Upper lobe of right lung (tissue), 1 donor: ENCODE data around the gene MEIS3. TPM values are rescaled to one million over a fixed set of nuclear protein-coding genes. Genes with fewer than 3 reads are reported as not detected.
A peak's percentile ranks its signal among the peaks of the same experiment; 100 is the strongest.

Source experiments
- ATAC-seq: fragments of 200-7000 bp; cut with Tn5 transposase; one replicate; pipeline ENCODE4 v1.9.1; 2020; ENCODE audit warnings: mild to moderate bottlenecking, moderate library complexity
- DNase-seq: peaks from one replicate; pipeline ENCODE4 v3.0.0-alpha.2; 2020
- H3K27ac ChIP-seq: fragments of 200-600 bp; one replicate; pipeline ENCODE4 v1.8.0; 2022
- H3K27me3 ChIP-seq: fragments of 200-600 bp; one replicate; pipeline ENCODE4 v1.8.0; 2022; ENCODE audit warnings: mild to moderate bottlenecking
- H3K36me3 ChIP-seq: fragments of 200-600 bp; one replicate; pipeline ENCODE4 v1.8.0; 2022
- H3K4me1 ChIP-seq: fragments of 200-600 bp; one replicate; pipeline ENCODE4 v1.8.0; 2022
- H3K4me3 ChIP-seq: fragments of 200-600 bp; one replicate; pipeline ENCODE4 v1.8.0; 2022; ENCODE audit warnings: mild to moderate bottlenecking
- H3K9me3 ChIP-seq: fragments of 200-600 bp; one replicate; pipeline ENCODE4 v1.8.0; 2022
- intact Hi-C: fragments of 100-400 bp; cut with DNase I; formaldehyde crosslinking; loops from one replicate; pipeline ENCODE4 v1.11.0; 2022
- total RNA-seq: library from RNA; stranded (reverse); fragmentation: NEBNext Ultra II Directional; extraction: Animal tissue kit (Norgen Biotek cat#: 25700); gene quantifications from one replicate; pipeline ENCODE4 v1.2.1, GENCODE V29; 2021
- TF ChIP-seq, protein P1 (sequence below): fragments of 200-600 bp; IDR thresholded peaks from one replicate; pipeline ENCODE4 v1.8.0; 2022; ENCODE audit warnings: antibody characterized with exemption
- donor health status: DM: no; HTN: yes; CAD: no; lungs with severe emphysema.

The MEIS3 gene
- total RNA-seq, 1 donor from 2014 or later, result 4.3 TPM

GRCh38 chr19:47443331-47443730 lies 24.0 kb upstream of the MEIS3 start:
- peaks cover 77% of the 10 kb centered on the region for H3K27me3 ChIP-seq
- no peak for DNase-seq
- H3K9me3 ChIP-seq, result no peaks in the 10 kb centered on the region
- no peak for ATAC-seq
- H3K36me3 ChIP-seq, result no peaks in the 10 kb centered on the region
- H3K4me3 ChIP-seq, result no peak overlapping the region
- H3K4me1 ChIP-seq, result peaks cover 19% of the 10 kb centered on the region
- no peak overlapping the region for H3K27ac ChIP-seq
- TF ChIP-seq, protein P1, sequence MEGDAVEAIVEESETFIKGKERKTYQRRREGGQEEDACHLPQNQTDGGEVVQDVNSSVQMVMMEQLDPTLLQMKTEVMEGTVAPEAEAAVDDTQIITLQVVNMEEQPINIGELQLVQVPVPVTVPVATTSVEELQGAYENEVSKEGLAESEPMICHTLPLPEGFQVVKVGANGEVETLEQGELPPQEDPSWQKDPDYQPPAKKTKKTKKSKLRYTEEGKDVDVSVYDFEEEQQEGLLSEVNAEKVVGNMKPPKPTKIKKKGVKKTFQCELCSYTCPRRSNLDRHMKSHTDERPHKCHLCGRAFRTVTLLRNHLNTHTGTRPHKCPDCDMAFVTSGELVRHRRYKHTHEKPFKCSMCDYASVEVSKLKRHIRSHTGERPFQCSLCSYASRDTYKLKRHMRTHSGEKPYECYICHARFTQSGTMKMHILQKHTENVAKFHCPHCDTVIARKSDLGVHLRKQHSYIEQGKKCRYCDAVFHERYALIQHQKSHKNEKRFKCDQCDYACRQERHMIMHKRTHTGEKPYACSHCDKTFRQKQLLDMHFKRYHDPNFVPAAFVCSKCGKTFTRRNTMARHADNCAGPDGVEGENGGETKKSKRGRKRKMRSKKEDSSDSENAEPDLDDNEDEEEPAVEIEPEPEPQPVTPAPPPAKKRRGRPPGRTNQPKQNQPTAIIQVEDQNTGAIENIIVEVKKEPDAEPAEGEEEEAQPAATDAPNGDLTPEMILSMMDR, result no peak
- intact Hi-C loops, result no loop called here

DNA sequence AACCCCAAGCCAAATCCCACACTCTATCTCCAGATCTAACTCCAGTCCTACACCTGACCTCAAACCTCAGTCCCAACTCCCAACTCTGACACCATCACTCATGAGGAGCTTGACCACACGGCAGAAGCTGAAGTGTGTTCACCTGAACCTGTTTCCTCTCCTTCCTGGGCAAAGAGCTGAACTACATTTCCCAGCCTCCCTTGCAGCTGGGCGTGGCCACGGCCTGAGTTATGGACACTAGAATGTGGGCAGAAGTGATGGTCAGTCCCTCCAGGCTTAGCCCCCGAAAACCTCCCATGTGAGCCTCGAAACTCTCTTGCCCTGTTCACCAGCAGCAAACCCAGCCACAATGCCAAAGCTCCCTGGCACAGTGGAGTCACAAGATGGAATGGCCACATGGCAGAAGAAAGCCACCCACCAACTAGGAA lies 19.5 kb upstream of the MEIS3 start:
- no peak overlapping the region for H3K27ac ChIP-seq
- intact Hi-C loops, result loop anchor here (5.0 kb wide), 1 partner anchor 258 kb away; no protein-coding TSS in a partner anchor
- H3K27me3 ChIP-seq, result peaks cover 64% of the 10 kb centered on the region
- no peak overlapping the region for H3K4me3 ChIP-seq
- DNase-seq, result no peak
- H3K4me1 ChIP-seq, result no peaks in the 10 kb centered on the region
- no peaks in the 10 kb centered on the region for H3K36me3 ChIP-seq
- TF ChIP-seq, protein P1, result no peak
- no peaks in the 10 kb centered on the region for H3K9me3 ChIP-seq
- no peak for ATAC-seq

DNA sequence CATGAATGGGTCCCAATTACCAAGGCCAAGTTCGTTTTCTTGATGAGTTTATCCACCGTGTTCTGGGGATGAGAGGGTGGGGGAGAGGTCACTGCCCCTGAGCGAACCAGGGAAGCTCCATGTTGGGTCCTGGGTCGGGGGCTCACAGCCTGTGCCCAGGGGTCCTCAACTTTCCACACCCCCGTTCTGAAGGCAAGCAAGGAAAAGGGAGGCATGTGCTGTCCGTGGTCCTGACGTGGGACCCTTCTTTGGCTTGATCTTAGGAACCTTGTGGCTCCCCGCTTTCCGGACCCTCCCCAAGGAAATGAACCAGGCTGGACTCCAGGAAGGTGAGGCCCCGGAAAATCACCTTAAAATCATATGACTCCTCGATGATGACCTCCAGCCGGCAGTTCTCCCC lies 18.2 kb upstream of the MEIS3 start:
- no peak for ATAC-seq
- intact Hi-C loops, result loop anchor here (5.0 kb wide), 1 partner anchor 260 kb away; no protein-coding TSS in a partner anchor
- no peaks in the 10 kb centered on the region for H3K9me3 ChIP-seq
- no peaks in the 10 kb centered on the region for H3K36me3 ChIP-seq
- H3K27ac ChIP-seq, result no peak overlapping the region
- TF ChIP-seq, protein P1, result no peak
- DNase-seq, result no peak
- peaks cover 62% of the 10 kb centered on the region for H3K27me3 ChIP-seq
- H3K4me1 ChIP-seq, result no peaks in the 10 kb centered on the region
- no peak overlapping the region for H3K4me3 ChIP-seq

DNA sequence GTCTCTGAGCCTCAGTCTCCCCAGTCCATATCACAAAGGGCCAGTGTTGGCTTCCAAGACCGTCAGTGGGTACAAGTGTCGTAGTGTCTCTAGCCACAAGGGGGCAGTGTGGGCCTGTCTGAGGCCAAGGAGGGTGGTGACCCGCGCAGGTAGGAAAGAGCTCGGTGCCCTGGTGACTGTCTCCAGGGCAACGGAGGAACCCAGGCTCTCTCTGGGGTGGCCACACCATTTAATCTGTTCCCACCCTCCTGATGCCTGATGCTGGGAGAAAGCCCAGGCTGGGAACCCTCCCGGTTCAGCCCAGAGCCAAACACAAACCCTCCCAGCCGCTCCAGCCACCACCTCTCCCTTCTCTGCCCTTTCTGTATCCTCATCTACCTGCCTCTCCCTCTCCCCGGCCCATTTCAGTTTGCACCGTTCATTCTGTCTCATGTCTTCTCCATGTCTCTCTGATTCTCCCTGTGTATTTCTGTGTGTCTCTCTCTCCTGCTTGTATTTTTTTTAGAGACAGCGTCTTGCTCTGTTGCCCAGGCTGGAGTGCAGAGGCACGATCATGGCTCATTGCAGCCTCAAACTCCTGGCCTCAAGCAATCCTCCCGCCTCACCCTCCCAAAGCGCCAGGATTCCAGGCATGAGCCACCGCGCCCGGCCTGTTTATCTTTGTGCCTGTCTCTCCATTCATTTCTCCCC lies 17.5 kb upstream of the MEIS3 start:
- no peak overlapping the region for H3K4me3 ChIP-seq
- ATAC-seq (peak; percentile 97), DNase-seq (peak; percentile 87)
- no peaks in the 10 kb centered on the region for H3K4me1 ChIP-seq
- no peaks in the 10 kb centered on the region for H3K9me3 ChIP-seq
- intact Hi-C loops, result loop anchor here (5.0 kb wide), 1 partner anchor 260 kb away; no protein-coding TSS in a partner anchor
- no peak overlapping the region for H3K27ac ChIP-seq
- TF ChIP-seq, protein P1, result peak; percentile 87
- H3K36me3 ChIP-seq, result no peaks in the 10 kb centered on the region
- peaks cover 62% of the 10 kb centered on the region for H3K27me3 ChIP-seq

- peaks cover 64% of the 10 kb centered on the region for H3K27me3 ChIP-seq
- intact Hi-C loops, result loop anchor here (5.0 kb wide), 1 partner anchor 261 kb away; no protein-coding TSS in a partner anchor
- ATAC-seq (no peak), DNase-seq (no peak)
- no peak overlapping the region for H3K27ac ChIP-seq
- TF ChIP-seq, protein P1, result no peak
- no peaks in the 10 kb centered on the region for H3K9me3 ChIP-seq
- H3K4me3 ChIP-seq, result no peak overlapping the region
- H3K36me3 ChIP-seq, result no peaks in the 10 kb centered on the region
- no peaks in the 10 kb centered on the region for H3K4me1 ChIP-seq
Observed at GRCh38 chr19:47435883-47436417, 16.6 kb upstream of the MEIS3 start.
